Muscle of back (tissue), 11 donors: ENCODE data around the gene ACSL4. TPM values are rescaled to one million over a fixed set of nuclear protein-coding genes. Genes with fewer than 3 reads are reported as not detected.
"Not testable (repeated sequence)": the region's sequence is repeated elsewhere in the genome, so short reads cannot be mapped to it uniquely, and the experiment has no call there.

Experiments
- DNase-seq, 3 donors: peaks; one replicate each; pipeline versions ENCODE4 v3.0.0 to v3.0.0-alpha.2; 2013
- polyA plus RNA-seq, 10 donors: library from polyadenylated mRNA; unstranded; fragments of 120-200 nt; gene quantifications; one replicate each; pipeline ENCODE4 v1.2.1, GENCODE V29; 2013; ENCODE audit not compliant: insufficient read length in 10 of 10

ACSL4 gene
- polyA plus RNA-seq, 10 donors: 14.4 to 27.7 (median 19.0) TPM

GRCh38 chrX:109732017-109732801 is 848 bp downstream of the ACSL4 start:
- peak in 1 of 3 donors; percentile 61 for DNase-seq

GRCh38 chrX:109728173-109728535 is 4.9 kb downstream of the ACSL4 start:
- DNase-seq: no peak

GRCh38 chrX:109724971-109725370 is 8.1 kb downstream of the ACSL4 start:
- DNase-seq: not testable (repeated sequence)

- DNase-seq: no peak
Observed at GRCh38 chrX:109720947-109721346, 12.1 kb downstream of the ACSL4 start.

GRCh38 chrX:109719264-109719663 is 13.8 kb downstream of the ACSL4 start:
- no peak for DNase-seq

- DNase-seq: no peak
Observed at GRCh38 chrX:109716431-109717028, 16.5 kb downstream of the ACSL4 start.

GRCh38 chrX:109714340-109714958 is 18.6 kb downstream of the ACSL4 start:
- peak in 1 of 3 donors; percentile 47 for DNase-seq

GRCh38 chrX:109710181-109710580 is 22.9 kb downstream of the ACSL4 start:
- DNase-seq: no peak

- DNase-seq: no peak
Observed at GRCh38 chrX:109709129-109709631, 23.9 kb downstream of the ACSL4 start.

- no peak for DNase-seq
Observed at GRCh38 chrX:109707720-109708119, 25.3 kb downstream of the ACSL4 start.

GRCh38 chrX:109707319-109707718 is 25.7 kb downstream of the ACSL4 start:
- no peak for DNase-seq

GRCh38 chrX:109704563-109704962 is 28.5 kb downstream of the ACSL4 start:
- no peak for DNase-seq

- no peak for DNase-seq
Observed at GRCh38 chrX:109697855-109698254, 35.2 kb downstream of the ACSL4 start.

GRCh38 chrX:109696146-109696740 is 36.8 kb downstream of the ACSL4 start:
- DNase-seq: no peak

- DNase-seq: no peak
Observed at GRCh38 chrX:109695637-109696036, 37.4 kb downstream of the ACSL4 start.

- DNase-seq: no peak
Observed at GRCh38 chrX:109691752-109692151, 41.3 kb downstream of the ACSL4 start.

- DNase-seq: no peak
Observed at GRCh38 chrX:109691277-109691676, 41.8 kb downstream of the ACSL4 start.

- no peak for DNase-seq
Observed at GRCh38 chrX:109687903-109688302, 45.2 kb downstream of the ACSL4 start.

GRCh38 chrX:109685656-109686078 is 47.4 kb downstream of the ACSL4 start:
- no peak for DNase-seq

- DNase-seq: no peak
Observed at GRCh38 chrX:109684136-109684535, 48.9 kb downstream of the ACSL4 start.

GRCh38 chrX:109681475-109682081 is 51.5 kb downstream of the ACSL4 start:
- no peak for DNase-seq

- DNase-seq: no peak
Observed at GRCh38 chrX:109679820-109680219, 53.2 kb downstream of the ACSL4 start.
